HCEC 1CT (cell line): ENCODE data around the gene CRYZ.
"Not testable (repeated sequence)": the region's sequence is repeated elsewhere in the genome, so short reads cannot be mapped to it uniquely, and the experiment has no call there.

Experiments used
- DNase-seq: peaks from one replicate; pipeline ENCODE4 v3.0.0-alpha.2; 2017

The CRYZ gene

DNA sequence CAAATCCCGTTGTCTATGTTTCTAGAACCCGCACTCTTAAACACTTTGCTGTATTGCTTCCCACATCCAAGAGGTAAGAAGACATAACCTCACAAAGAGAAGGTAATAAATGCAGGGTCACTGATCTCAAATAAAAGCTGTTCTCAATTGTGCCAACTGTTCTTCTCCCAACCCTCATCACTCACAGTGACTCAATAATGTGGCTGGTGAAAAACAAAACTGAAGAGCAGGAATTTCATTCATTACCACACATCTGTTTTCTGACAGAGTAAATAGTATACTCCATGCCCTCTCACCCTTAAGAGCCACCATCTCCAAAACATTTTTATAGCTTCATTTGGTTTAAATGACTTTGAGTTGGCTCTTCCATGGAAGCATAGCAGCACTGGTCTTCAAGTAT is 53.0 kb downstream of the CRYZ start:
- no peak for DNase-seq

DNA sequence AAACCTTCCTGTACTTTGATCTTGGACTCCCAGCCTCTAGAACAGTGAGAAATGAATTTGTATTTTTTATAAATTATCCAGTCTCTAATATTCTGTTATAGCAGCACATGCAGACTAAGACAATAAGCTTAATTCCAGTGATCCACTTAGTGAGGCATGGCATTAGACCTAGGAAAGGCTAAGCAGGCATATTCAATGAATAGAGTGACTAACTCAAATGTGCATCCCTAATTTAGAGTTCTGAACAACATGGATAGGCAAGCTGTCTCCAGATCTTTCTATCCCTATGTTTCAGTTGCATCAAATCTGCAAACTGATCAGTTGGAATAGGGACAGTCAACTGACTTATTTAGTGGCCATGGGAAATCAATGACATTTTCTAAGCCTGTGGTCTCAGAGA is 54.9 kb downstream of the CRYZ start:
- no peak for DNase-seq

DNA sequence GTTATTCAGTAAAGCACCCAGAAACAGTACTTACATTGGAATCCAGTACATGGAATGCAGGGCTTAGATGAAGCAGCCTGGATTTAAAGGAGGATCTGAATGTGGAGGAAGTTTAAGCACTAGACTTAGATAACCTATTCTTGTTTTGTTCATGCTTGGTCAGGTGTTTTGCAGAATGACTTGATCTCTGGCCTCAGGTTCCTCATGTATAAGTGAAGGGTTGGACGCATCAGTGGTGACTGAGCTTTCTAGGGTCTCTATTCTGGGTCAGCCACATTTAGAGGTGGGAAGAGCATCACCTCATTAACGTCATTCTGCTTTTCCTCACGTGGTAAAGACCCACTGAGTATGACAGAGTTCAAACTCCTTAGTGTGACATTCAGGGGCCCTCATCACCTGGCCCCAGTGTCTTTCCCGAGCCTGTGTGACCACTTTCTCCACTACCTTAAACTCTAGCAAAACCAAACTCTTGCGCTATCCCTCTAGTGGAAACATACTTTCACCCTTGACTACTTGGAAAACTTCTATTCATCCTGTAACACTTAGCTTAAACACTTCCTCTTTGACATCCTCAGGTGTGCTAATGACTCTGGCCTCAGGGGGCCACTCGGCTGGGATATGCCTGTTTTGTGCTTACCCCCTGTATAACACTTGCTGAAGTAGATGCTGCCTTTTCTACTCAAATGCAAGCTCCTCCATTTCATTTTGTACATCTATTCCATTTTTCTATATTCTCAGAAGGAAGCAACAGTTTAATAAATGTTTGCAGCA is 58.4 kb downstream of the CRYZ start:
- DNase-seq: no peak

DNA sequence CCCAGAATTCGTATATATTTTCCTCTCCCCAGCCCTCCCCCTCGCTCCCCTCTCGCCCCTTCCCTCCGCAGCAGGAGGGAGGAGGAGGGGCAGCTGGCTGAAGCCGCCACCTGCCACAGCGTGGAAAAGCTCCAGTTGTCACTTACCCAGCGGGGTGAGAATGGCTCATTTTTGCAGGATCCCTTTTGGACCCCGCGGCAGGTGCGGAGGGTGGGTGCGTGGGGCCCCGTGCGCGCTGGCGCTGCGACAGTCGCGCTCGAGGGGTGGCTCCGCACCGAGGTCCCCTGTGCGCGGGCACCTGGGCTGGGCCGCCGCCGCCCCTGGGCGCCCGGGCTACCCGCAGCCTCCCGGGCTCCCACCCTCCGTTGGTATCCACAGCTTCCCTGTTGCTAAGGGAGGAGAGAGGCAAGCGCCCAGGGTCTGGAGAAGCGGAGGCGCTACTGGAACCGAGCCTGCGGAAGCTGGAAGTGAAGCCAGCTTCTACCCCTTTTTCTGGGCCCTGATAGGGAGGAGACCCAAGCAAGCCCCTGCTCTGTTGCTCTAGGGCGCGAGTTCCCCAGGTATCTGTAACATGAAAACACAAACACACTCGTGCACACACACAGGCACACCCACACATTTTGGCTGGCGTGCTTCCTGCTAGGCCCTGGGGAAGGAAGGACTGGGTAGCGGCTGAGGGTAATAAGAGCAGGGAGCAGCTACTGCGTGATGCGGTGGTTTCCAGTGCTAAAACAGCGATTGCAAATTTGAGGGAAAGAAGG is 59.3 kb downstream of the CRYZ start, which contains the start of gene ERICH3:
Gene ERICH3, minus strand, starts transcription at position 442 of the 761 bp plus-strand sequence. Its CDS starts 273 bp downstream, at position 169.
- no peak for DNase-seq

DNA sequence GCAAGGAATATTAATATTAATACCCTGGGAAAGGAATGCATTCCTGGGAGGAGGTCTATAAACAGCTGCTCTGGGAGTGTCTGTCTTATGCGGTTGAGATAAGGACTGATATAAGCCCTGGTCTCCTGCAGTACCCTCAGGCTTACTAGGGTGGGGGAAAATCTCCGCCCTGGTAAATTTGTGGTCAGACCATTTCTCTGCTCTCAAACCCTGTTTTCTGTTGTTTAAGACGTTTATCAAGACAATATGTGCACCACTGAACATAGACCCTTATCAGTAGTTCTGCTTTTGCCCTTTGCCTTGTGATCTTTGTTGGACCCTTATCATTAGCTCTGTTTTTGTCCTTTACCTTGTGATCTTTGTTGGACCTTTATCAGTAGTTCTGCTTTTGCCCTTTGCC is 62.0 kb downstream of the CRYZ start:
- not testable (repeated sequence) for DNase-seq
